SKM-1 (cell line): ENCODE results near the gene OR7G3.

Experiments used
- DNase-seq: peaks from one replicate; lab custom pipeline; 2025; ENCODE audit not compliant: unreplicated experiment; lab: John Stamatoyannopoulos, UW

Gene OR7G3

DNA sequence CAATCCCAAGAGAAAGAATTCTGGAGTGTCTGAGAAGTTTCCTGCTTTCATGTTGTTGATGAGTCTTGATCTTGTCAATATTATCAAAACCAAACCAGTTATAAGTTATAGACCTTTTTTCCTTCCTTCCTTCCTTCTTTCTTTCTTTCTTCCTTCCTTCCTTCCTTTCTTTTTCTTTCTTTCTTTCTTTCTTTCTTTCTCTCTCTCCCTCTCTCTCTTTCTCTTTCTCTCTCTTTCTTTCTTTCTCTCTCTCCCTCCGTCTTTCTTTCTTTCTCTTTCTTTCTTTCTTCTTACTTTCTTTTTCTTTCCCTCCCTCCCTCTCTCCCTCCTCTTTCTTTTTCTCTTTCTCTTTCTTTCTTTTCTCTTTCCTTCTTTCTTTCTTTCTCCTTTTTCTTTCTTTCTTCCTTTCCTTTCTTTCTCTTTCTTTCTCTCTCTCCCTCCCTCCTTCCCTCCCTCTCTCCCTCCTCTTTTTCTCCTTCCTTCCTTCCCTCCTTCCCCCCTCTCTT is at the start of gene OR7G3:
Gene OR7G3, minus strand, starts transcription at position 51 of the 506 bp plus-strand sequence. Its CDS starts 0 bp downstream, at position 51.
- DNase-seq: no peak

DNA sequence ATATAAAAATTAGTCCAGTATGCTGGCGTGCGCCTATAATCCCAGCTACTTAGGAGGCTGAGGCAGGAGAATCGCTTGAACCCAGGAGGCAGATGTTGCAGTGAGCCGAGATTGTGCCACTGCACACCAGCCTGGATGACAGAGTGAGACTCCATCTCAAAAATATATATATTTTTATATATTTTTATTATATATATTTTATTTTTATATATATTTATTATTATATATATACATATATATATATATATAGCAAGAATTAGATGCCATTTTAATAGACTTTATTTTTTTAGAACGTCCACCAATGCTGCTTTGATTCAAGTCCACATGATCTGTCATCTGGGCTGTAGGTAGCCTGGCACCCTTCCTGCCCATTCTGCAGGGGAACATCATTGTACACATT is 48.6 kb upstream of the OR7G3 start:
- no peak for DNase-seq

DNA sequence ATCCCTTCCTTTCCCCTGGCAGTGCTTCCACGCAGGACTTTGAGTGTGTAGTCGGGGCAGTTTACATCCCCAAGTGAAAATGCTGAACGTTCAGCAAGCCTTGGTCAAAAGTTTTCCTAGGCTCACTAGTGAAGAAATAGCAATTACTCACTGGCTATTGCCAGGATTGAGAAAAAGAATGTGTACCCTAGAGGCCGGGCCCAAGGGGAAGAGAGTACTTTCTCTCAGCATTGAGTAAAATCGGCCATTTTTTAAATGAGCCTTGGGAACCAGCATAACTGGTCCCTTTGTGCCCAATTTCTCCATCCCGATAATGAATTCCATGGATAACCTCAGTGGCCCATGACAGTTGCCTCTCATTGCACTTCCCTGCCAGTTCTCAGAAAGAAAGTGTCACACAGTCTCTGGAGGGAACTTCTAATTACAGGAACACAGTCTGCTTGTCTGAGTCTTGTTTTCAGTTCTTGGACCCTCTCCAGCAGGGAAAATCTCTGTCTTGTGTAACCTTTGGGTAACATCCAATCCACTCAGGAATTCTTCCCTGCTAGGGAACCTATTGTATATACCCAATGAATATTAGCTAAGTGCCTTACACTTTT is 44.7 kb upstream of the OR7G3 start:
- no peak for DNase-seq

- no peak for DNase-seq
Observed at GRCh38 chr19:9166846-9167245, 40.1 kb upstream of the OR7G3 start.

- no peak for DNase-seq
Observed at GRCh38 chr19:9165261-9165660, 38.5 kb upstream of the OR7G3 start.

DNA sequence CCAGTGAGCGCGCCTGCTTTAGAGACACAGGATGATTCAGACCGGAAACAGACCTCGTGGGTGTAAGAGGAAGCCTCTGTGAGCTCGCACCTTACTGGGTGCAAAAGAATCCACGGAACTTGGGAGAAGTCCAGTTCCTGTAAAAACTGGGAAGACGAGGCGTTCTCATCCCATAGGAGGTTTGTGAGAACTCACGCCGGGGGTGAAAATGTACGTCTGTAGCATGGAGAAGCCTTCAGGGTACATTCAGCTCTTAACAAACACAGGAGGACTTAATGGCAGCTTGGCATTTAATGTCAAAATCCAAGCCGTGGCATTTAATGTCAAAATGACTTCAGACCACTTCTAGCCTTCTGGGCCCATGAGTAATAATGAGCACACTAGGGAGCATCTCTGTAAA is 34.7 kb upstream of the OR7G3 start:
- no peak for DNase-seq

- no peak for DNase-seq
Observed at GRCh38 chr19:9159891-9160290, 33.1 kb upstream of the OR7G3 start.

DNA sequence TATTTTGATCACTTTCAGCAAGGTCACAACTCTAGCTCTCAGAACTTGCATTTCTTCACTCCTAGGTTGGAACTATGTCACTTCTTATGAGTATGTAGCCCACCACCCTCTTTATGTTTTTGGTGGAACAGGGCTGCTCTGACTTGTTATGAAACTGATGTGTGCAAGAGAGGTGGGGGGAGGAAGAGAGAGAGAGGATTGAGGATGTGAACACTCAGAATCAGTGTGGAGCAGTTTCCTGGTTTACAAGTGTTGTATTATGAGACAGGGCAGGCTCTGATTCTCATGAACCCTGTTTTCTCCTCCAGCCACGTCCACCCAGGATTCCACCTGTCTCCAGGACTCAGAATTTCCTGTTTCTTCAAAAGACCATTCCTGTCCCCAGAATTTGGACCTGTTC is 29.6 kb upstream of the OR7G3 start:
- DNase-seq: no peak

GRCh38 chr19:9155591-9155990 is 28.8 kb upstream of the OR7G3 start:
- DNase-seq: no peak

- DNase-seq: no peak
Observed at GRCh38 chr19:9151367-9151766, 24.6 kb upstream of the OR7G3 start.

- no peak for DNase-seq
Observed at GRCh38 chr19:9150650-9151049, 23.9 kb upstream of the OR7G3 start.

DNA sequence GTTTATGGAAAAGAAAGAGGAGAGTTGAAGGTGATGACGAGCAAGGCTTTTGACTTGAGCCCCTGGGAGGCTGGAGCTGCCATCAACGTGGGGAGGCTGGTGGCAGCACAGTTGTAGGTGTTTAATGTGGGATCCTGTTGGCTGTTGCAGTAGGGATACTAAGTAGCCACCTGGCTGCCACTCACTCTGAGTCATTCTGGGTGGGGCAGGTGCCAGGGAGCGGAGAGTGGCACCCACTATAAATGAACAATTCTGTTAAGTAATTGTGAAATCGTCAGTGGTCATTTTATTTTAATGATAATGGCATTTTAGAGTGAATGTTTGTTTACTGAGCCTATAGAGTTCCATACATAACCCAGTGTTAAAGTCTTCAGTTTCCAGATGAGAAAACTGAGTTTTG is 23.2 kb upstream of the OR7G3 start:
- no peak for DNase-seq

GRCh38 chr19:9148697-9149096 is 21.9 kb upstream of the OR7G3 start:
- DNase-seq: no peak

GRCh38 chr19:9146882-9147281 is 20.1 kb upstream of the OR7G3 start:
- DNase-seq: no peak

DNA sequence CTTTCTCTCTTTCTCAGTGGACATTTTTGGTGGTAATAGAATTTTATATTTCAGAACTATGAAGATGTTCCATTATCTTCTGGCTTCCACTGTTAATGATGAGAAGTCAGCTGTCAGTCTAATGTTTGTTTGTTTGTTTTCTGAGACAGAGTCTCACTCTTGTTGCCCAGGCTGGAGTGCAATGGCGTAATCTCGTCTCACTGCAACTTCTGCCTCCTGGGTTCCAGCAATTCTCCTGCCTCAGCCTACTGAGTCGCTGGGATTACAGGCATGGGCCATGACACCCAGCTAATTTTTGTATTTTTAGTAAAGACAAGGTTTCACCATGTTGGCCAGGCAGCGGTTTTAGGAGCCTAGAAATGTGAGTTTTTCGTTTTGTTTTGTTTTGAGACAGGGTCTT is 18.2 kb upstream of the OR7G3 start:
- no peak for DNase-seq

GRCh38 chr19:9140159-9140874 is 13.6 kb upstream of the OR7G3 start, which contains the start of gene ZNF317:
ZNF317 (plus strand) TSS chr19:9140397; CDS start chr19:9156017, 15,620 bp downstream.
- peak; percentile 82 for DNase-seq

DNA sequence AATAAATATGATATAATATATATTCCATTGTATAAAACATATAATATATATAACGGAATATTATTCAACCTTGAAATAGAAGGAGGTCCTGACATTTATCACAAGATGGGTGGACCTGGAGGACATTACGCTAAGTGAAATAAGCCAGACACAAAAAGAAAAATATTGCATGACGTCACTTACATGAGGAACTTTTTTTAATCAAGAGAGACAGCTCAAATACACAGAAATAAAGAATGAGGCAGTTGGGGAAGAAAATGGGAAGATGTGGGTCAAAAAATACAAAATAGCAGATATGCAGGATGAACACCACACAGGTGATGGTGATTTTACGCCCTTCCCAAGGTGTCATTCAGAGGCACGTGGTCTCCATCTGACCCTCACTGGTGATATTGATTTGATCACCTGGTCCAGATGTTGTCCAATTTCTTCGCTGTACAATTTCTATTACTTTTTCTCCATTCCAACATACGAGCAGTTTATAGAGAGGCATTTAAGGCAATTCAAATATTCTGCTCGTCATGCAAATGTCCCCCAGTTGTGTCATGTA is 12.9 kb upstream of the OR7G3 start:
- no peak for DNase-seq

GRCh38 chr19:9132422-9132821 is 5.7 kb upstream of the OR7G3 start:
- DNase-seq: no peak

DNA sequence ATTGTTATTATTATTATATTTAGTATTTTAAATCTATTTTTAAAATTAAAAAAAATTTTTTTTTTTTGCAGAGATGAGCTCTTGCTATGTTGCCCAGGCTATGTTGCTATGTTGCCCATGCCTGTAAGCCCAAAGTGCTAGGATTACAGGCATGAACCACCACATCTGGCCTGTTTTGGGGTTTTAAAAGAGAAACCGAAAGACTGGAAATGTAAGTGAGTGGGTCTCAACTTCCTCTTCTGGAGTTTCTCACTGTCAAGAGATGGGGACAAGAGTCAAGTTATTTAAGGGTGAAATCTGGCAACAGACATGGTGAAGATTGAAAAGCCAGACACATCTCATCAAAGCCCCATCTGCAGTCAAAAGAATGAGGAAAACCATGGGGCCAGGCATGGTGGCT is 4.2 kb upstream of the OR7G3 start:
- no peak for DNase-seq

DNA sequence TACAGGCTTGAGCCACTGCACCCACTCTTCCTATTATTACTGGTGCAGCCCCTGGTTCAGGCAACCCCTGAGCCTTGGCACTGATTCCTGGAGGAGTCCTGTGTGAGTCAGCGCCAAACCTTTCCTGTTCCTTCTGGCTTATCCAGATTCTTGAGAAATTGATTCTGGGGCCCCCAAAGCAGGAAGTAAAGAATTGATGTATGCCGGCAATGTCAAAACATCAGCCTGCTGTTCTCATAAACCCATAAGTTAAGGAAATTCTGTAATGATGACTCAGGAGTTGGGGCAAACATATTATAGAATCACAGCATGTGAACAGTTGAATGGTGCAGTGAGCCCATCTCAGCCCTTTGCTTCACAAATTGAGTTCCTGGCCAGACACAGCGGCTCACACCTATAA is 1.4 kb upstream of the OR7G3 start:
- no peak for DNase-seq

GRCh38 chr19:9116547-9116946 is 10.2 kb downstream of the OR7G3 start:
- no peak for DNase-seq

DNA sequence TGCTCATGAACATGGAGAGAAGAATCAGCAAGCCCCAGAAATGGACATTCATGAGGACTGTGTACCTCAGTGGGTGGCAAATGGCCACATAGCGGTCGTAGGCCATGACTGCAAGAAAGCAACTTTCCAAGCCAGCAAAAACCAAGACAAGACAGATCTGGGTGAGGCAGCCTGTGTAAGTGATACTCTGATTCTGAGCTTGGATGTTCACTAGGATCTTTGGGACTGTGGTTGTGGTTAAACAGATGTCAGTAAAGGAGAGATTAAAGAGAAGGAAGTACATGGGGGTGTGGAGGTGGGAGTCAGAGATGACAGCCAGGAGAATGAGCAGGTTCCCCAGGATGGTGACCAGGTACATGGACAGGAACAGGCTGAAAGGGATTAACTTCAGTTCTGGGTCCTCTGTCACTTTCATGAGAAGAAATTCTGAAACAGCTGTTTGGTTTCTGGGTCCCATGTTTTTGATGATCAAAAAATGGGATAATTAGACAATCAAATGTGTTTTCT is 11.4 kb downstream of the OR7G3 start, which contains the start of gene OR7G1:
Gene OR7G1, minus strand, starts transcription at position 457 of the 507 bp plus-strand sequence. Its CDS starts 0 bp downstream, at position 457.
- DNase-seq: no peak
